Endometrial microvascular endothelial cells (primary cell): ENCODE data around the gene DNASE1L3. TPM values are rescaled to one million over a fixed set of nuclear protein-coding genes. Genes with fewer than 3 reads are reported as not detected.

ENCODE experiments used
- in situ Hi-C: cut with HindIII; loops from 2 replicates; pipeline ENCODE4 v1.10.0; 2017; ENCODE audit warnings: low sequenced_read_pairs, low pct_unique_long_range_greater_than_20kb; ENCODE audit errors: inconsistent ontology term
- total RNA-seq: library from RNA; depleted of rRNA; stranded (reverse); fragments of >200 nt; gene quantifications from one replicate; pipeline ENCODE4 v1.2.3, GENCODE V29; 2015; ENCODE audit errors: inconsistent ontology term

DNASE1L3 gene
- total RNA-seq, 1 donor from 2014 or later: not detected

DNA sequence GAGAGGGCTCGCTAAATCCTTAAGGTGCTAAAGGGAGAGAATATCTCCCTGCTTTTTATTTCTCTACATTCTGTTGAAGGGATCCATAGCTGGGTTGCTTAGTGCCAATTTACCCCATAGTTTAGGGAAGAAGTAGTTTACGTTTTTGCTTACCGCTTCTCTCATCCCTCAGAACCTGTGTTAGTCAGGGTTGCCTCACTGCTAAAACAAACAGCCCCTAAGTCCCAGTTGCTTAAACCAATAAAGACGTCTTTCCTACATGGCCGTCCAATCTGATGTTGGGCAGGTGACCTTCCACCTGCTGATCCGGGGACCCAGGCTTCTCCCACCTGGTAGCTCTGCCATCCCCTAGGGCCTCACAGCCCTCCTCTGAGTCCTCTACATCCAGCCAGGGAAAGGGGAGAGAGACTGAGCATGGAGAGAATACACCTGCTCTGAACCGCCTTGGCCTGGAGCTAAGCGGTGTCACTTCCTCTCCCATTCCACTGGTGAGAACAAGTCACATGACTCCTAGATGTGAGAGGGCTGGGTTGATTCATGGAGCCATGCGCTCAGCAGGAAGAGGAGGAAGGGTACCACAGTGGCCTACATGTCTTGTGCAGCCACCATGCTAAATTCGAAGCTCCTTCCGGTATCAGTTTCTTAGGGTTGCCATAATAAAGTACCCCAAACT lies 26.3 kb downstream of the DNASE1L3 start:
- in situ Hi-C loops: no loop called here

- in situ Hi-C loops: no loop called here
Observed at GRCh38 chr3:58183891-58184290, 26.9 kb downstream of the DNASE1L3 start.

GRCh38 chr3:58183221-58183620 lies 27.6 kb downstream of the DNASE1L3 start:
- in situ Hi-C loops: no loop called here

- in situ Hi-C loops: no loop called here
Observed at GRCh38 chr3:58180940-58181587, 29.7 kb downstream of the DNASE1L3 start.

DNA sequence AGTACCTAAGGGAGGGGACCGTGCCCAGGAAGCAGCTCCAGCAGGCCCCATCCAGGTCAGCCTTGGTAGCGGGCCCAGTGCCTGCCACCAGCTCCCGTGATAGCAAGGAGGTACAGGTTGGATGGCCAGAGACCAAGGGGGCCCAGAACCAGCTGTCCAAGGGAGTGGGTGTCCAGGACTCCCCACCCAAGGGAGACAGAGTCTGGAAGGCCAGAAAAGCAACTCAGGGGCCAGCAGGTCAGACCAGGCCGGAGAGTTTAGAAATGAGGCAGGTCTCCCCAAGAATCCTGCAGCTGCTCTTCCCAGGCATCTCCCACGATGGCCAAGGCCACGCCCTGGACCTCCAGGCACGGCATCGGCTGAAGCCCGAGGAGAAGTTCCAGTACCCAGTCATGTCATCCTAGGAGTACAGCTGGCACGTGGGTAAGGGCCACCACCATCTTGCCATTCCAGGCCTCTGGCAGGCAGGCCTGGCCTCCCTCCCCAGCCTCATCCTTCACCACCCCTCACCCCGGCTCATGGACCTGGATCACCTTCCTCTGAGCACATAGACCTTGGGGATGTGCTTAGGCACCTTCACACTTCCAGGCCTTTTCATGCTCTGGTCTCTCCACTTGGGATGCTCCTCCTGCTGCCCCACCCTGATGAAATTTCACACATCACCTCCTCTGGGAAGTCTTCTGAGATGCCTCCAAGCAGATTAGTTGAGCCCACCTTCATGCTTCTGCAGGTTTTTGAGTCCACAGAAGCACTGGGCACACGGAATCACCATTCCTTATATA lies 30.5 kb downstream of the DNASE1L3 start:
- in situ Hi-C loops: no loop called here

DNA sequence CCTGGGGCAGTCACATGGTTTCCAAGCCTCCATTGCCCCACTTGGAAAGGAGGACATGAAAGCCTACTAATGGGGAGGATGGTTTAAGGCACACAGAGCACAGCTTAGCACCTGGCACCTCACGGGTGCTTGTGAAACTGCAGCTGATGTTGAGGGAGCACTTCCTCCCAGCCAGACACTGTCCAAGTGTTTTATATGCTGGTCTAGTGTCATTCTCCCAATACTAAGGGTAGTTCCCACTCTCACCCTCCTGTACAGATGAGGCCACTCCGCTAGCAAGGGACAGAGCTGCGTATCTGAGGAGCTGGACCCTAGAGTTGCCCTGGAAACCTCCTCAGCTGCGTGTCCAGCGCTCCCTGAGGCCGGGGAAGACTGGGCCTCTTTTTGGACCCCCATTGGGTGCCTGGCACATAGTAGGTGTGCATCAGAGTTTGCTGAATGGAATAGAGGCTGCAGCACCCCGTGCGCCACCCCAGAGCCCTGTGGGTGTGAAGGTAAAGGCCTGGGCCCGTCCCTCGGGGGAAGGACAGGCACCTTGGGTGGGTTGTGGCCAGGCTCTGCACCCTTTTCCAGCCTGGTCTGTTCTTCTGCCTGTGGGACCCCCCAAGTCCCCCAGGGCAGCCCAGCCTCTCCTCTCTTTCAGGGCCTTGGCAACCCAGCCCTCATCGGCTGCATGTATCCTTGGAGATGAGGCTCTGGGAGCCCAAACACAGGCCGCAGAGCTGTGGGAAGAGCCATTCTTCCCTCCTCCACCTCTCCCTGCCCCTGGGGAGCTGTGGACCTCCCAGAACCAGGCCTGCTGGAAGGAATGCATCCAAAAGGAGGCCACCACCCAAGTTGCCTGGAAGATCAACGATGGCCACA lies 31.3 kb downstream of the DNASE1L3 start:
- in situ Hi-C loops: no loop called here

DNA sequence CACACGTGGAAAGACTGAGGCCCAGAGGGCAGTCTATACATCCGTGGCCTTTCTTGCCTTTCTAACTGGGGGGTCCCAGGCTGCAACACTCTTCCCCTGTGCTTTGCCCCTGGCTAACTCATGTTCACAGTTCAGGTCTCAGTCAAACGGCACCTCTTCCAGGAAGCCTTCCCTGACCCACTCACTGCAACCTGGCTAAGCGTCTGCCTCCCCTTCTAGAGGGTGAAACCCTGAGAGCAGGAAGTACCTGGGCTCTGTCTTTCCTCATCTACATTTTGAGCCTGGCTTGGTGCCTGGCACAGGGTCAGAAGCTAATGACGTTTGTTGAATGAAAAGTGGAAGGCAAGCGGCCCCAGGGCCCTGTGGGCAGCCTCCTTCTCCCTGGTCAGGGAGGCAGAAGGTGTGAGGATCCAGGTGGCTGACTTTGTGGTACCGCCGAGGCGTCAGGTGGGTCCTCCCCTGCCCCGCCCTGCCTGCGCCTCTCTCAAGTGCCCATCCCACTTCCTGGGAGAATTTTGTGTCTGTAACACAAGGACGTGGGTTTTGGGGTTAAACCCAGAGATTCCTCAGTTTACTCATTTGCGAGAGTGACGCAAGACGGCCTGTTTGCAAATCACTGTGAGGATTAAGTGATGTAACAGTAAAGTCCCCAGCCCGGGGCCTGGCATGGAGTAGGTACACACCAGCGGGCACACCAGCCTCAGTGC lies 32.1 kb downstream of the DNASE1L3 start:
- in situ Hi-C loops: no loop called here

DNA sequence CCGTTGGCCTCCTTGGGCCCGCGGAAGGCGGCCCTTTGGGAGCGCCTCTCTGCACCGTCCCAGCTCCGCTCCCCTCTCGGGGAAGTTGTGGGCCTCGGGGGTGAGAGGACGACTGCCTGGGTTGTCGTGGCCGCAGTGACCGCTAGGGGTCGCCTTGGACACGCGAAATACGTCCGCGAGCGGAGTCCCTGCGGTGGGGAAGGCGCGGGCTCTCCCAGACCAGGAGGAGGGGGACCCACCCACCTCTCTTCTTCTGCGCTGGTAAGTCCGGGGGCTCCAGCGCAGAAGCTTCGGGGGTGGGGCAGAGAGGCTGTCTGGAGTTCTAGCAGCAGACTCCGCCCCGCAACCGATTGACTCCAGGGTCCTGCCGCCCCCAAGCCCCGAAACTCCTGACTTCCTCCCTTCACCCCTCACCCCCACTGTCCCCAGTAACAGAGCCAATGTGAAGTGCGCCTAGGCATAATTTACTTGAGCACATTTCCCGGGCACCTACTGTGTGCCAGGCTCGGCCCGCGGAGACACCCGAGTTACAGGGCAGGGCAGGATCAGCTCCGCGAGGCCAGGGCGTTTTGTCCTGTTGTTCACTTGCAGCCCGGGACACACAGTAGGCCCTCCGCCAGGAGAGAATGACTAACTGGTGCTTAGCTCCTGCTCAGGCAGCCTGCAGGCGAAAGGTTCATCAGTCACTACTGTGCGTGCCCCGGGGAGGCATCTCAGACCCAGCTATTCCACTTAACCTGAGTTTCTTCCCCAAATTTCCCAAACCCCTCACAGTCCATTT lies 32.8 kb downstream of the DNASE1L3 start:
- in situ Hi-C loops: no loop called here

DNA sequence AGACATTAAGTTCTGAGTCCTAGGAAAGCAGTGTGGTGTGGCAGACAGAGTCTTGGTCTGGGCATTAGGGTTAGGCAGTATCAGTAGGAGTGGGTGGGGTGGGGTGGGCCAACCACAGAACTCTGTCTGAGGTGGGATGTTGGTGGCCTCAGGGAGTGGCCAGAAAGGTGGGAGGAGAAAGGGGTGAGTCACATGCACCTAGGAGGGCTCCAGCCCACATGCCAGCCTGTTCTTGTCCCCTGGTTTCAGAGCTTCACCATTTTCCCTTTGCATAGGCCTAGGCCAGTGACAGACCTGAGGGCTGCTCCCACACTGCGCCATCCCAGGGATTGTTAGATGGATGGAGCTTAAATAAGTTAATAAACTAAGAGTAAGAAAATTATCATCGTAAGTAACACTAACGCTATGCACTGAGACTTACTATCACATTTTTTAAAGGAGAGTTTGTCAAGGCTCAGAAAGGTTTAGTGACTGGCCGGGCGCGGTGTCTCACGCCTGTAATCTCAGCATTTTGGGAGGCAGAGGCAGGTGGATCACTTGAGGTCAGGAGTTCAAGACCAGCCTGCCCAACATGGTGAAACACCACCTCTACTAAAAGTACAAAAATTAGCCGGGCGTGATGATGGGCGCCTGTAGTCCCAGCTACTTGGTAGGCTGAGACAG lies 33.8 kb downstream of the DNASE1L3 start:
- in situ Hi-C loops: no loop called here

DNA sequence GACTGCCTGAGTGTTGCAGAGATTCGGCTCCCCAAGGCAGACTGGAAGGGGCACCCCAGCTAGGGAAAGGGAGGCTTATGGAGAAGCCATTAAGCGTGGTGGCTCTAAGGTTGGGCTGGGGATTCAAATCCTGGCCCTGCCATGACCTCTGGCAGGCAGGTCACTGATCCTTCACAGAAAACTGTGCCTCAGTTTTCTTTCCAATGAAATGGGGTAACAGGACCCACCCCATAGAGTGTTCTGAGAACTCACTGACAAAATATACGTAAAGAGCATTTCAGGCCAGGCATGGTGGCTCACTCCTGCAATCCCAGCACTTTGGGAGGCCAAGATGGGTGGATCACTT lies 34.6 kb downstream of the DNASE1L3 start:
- in situ Hi-C loops: no loop called here

GRCh38 chr3:58175437-58176184 lies 35.2 kb downstream of the DNASE1L3 start:
- in situ Hi-C loops: no loop called here

- in situ Hi-C loops: no loop called here
Observed at GRCh38 chr3:58175187-58175436, 35.7 kb downstream of the DNASE1L3 start.

DNA sequence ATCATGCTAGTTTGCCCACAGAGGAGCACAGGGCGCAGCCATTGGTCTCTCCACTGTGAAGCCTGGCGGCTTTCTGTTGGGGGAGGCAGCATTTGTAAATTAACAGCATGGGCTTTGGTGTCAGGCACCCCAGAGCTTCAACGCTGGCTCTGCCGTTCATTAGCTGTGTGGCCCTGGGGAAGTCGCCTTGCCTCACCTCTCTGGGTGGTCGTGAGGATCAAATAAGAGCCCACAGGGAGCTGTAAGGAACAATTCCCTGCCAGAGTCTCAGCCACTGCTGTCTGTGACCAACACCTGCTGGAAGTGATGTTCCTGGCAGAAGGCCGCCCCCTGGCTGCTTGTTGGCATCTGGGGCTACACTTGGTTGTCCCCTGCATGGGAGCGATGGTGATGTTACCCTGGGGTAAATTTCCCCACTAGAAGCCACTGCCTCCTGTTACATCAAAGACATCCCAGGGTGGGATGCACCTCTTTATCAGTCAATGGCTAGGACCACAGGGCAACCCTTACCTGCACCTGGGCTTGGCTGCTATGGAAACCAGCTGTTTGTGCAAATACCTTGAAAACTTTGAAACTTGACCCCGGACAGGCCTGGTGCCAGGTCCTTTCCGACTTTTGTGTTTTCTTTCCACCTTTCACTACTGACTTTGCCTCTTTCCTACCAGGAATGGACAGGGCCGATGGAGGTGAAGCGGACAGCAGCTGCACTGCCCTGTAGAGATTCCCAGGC lies 36.9 kb downstream of the DNASE1L3 start:
- in situ Hi-C loops: no loop called here

GRCh38 chr3:58173029-58173668 lies 37.6 kb downstream of the DNASE1L3 start:
- in situ Hi-C loops: no loop called here

DNA sequence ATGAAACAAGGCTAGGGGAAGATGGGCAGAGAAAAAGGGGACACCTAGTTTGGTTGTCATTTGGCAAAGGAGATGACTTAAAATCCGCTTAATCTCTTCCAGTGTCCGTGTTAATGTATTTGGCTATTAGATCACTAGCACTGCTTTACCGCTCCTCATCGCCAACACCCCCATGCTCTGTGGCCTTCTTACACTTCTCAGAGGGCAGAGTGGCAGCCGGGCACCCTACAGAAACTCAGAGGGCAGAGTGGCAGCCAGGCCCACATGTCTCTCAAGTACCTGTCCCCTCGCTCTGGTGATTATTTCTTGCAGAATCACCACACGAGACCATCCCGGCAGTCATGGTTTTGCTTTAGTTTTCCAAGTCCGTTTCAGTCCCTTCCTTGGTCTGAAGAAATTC lies 39.6 kb downstream of the DNASE1L3 start:
- in situ Hi-C loops: no loop called here

- in situ Hi-C loops: no loop called here
Observed at GRCh38 chr3:58170376-58170775, 40.4 kb downstream of the DNASE1L3 start.
